GM19238 (cell line): Measurements from ENCODE around the gene SRSF11.
"Not testable (repeated sequence)": the region's sequence is repeated elsewhere in the genome, so short reads cannot be mapped to it uniquely, and the experiment has no call there.

ENCODE experiments used
- DNase-seq: peaks from one replicate; pipeline ENCODE4 v3.0.0; 2011; ENCODE audit warnings: low spot score; ENCODE audit not compliant: insufficient read length

The SRSF11 gene, protein sequence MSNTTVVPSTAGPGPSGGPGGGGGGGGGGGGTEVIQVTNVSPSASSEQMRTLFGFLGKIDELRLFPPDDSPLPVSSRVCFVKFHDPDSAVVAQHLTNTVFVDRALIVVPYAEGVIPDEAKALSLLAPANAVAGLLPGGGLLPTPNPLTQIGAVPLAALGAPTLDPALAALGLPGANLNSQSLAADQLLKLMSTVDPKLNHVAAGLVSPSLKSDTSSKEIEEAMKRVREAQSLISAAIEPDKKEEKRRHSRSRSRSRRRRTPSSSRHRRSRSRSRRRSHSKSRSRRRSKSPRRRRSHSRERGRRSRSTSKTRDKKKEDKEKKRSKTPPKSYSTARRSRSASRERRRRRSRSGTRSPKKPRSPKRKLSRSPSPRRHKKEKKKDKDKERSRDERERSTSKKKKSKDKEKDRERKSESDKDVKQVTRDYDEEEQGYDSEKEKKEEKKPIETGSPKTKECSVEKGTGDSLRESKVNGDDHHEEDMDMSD

DNA sequence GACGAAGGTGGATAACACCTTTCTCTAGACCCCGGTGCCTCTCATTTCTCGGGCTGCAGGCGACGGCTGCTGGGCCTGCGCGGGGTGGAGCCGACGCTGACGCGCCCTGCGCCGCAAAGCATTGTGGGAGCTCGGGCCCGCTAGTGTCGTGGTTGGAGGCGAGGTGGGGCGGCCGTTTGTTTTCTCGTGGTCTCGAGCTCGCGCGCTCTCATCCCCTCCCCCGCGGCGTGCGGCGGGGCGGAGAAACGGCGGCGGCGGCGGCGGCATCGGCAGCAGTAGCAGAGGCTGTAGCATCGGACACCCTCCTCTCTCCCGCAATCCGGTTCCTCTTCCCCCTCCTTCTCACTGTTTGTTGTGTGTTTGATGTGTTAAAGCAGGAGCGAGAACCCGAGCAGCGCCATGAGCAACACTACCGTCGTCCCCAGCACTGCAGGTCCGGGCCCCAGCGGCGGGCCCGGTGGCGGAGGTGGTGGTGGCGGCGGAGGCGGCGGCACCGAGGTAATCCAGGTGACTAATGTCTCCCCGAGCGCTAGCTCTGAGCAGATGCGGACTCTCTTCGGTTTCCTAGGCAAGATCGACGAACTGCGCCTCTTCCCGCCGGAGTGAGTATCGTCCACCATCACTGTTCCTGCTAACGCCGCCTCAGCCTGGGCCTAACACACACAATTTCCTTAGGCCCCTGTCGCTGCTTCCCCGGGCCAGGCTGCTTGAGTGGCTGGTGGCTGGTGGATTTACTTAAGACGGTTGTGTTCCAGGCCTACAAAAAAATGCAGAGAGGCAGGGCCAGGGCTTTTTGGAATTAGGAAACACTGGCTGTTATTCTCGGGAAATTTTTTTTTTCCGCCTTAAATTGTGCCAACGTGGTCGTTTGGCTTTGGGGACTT is at the start of gene SRSF11:
SRSF11 (plus strand) TSS at position 143 of the 884 bp plus-strand sequence; CDS start at position 400, 257 bp downstream.
- DNase-seq: peak; percentile 82

DNA sequence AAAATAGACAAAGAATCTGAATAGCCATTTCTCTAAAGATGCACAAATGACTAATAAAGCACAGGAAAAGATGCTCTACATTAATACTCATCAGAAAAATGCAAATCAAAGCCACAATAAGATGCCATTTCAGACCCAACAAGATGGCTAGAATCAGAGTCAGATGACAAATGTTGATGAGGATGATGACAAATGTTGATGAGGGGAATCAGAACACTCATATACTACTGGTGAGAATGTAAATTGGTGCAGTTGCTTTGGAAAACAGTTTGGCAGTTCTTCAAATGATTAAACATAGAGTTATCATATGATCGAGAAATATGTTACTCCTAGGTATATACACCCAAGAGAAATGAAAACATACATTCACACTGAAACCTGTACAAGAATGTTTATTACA is 49.7 kb upstream of the SRSF11 start:
- DNase-seq: no peak

DNA sequence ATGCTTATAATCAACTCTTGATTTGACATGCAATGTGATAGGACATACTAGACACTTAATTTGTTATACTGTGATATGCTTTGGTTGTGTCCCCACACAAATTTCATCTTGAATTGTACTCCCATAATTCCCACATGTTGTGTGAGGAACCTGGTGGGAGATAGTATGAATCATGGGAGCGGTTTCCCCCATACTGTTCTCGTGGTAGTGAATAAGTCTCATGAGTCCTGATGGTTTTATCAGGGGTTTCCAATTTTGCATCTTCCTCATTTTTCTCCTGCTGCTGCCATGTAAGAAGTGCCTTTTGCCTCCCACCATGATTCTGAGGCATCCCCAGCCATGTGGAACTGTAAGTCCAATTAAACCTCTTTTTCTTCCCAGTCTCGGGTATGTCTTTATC is 36.0 kb upstream of the SRSF11 start:
- DNase-seq: not testable (repeated sequence)

DNA sequence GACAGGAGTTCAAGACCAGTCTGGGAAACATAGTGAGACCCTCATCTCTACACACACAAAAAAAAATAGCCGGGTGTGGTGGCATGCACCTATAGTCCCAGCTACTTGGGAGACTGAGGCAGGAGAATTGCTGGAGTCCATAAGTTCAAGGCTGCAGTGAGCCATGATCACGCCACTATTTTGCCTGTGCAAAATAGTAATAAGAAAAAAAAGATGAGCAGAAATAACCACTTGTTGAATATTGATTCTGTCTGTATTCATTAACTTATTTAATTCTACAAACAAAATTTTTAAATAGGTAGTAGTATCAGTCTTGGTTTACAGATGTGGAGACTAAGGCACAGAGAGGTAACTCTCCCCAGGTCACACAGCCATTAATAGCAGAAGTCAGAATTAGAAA is 32.7 kb upstream of the SRSF11 start:
- no peak for DNase-seq

DNA sequence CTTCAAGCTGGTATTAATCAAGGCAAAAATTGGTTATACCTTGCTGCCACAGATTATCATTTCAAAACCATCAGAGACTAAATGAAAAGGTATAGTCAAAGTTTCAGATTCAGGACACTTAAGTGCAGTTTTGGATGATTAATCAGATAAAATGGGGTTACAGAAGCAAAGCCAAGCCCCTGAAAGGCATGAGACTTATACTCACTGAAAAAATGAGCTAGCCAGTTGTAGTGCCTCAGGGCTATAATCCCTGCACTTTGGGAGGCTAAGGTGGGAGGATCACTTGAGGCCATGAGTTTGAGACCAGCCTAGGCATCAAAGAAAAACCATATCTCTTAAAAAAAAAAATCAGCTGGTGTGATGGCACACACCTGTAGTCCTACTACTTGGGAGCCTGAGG is 31.0 kb upstream of the SRSF11 start:
- no peak for DNase-seq

DNA sequence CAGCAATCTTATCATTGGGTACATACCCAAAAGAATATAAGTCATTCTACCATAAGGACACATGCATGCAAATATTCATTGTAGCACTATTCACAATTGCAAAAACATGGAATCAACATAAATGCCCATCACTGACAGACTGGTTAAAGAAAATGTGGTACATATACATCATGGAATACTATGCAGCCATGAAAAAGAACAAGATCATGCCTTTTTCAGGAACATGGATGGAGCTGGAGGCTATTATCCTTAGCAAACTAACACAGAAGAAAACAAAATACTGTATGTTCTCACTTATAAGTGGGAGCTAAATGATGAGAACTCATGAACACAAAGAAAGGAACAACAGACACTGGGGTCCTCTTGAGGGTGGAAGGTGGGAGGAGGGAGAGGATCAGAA is 28.7 kb upstream of the SRSF11 start:
- not testable (repeated sequence) for DNase-seq

DNA sequence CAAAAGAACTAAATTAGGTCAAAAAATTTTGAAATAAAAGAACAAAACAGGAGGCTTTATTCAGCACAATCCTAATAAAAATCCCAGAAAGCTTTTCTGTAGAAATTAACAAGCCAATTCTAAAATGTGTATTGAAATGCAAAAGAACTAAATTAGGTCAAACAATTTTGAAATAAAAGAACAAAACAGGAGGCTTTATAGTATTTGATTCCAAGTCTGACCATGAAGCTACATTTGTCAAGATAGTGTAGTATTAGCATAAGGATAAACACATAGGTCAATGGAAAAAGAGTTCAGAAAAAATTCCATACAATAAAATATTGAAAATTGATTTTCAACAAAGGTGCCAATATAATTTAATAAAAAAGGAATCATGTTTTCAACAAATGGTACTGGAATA is 26.6 kb upstream of the SRSF11 start:
- DNase-seq: no peak

DNA sequence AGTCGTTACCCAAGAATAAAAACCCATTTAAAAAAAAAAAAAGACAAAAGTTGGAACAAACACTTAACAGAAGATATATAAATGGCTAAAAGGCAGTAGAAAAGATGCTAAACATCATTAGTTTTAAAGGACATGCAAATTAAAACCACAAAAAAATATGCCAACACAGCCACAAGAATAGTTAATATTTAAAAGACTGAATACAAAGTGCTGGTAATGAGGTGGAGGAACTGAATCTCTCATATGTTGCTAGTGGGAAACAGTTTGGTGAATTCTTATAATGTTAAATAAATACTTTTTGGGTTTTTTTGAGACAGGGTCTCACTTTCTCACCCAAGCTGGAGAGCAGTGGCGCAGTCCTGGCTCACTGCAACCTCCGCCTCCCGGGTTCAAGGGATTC is 25.8 kb upstream of the SRSF11 start:
- DNase-seq: peak; percentile 2

DNA sequence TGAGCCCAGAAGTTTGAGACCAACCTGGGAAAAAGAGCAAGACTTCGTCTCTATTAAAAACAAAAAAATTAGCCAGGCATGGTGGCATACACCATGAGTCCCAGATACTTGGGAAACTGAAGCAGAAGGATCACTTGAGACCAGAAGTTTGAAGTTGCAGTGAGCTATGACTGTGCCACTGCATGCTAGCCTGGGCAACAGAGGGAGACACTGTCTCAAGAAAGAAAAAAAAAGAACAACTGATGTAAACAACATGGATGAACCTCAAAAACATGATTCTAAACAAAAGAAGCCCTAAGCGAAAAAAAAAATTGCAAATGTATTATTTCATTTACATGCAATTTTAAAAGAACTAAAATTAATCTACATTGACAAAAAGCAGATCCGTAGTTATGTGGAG is 24.8 kb upstream of the SRSF11 start:
- DNase-seq: no peak

DNA sequence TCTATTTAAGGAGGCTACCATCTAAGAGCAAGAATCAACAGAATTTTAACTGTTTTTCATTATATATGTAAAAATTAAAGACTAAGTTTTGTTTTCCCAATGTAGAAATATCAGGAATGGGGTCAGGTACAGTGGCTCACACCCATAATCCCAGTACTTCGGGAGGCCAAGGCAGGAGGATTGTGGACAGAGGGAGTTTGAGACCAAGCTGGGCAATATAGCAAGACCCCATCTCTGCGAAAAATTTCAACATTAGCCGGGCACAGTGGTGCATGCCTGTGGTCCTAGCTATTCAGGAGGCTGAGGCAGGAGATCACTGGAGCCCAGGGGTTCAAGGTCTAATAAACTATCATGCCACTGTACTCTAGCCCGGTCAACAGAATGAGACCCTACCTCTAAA is 21.1 kb upstream of the SRSF11 start:
- no peak for DNase-seq

DNA sequence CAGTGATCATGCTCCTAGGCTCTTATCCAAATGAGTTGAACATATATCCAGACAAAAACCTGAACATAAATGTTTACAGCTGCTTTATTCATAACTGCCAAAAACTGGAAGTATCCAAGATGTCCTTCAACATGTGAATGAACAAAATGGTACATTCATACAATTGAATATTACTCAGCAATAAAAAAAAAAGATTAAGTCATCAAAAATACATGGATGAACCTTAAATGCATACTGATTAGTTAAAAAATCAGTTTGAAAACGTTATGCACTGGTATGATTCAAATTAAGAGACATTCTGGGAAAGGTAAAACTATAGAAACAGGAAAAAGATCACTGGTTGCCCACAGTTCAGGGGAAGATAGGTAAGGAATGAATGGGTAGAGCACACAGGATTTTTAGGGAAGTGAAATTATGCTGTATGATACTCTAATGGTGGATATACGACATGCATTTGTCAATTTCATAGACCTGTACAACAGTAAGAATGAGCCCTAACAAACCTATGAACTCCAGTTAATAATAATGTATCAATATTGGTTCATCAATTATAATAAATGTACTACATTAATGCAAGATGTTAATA is 18.9 kb upstream of the SRSF11 start:
- DNase-seq: no peak

DNA sequence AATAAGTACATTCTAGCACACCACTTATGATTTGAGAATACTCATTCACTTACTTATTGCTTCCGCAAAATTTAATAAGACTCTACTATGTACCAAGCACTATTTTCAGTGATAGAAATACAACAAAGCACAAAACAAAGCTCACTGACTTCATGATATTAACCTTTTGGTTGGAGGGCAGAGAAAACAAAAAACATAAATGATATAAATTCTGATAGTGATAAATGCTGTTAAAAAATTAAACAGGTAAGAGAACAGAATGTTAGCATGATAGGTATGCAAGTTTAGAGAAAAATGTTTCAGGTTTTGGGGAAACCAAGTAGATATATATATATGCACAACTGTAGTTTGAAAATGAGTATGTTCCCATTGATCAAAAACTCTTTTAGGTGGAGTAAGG is 17.0 kb upstream of the SRSF11 start:
- no peak for DNase-seq

DNA sequence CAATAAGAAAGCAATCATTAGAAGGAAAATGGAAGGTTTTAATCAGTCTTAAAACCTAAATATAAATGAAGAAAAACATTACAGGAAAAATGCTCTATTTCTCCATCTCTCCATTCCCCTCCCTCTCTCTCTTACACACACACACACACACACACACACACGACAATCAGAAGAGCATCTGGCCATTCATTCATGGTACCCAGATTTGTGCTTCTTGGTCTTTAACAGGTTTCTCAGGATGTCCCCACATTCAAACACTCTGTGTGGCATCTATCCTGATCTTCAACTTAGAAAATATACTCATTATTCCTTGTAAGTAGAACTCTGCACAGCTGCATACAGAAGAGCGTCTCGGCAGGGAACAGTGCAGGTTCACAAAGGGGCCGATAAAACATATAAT is 16.6 kb upstream of the SRSF11 start:
- DNase-seq: no peak

DNA sequence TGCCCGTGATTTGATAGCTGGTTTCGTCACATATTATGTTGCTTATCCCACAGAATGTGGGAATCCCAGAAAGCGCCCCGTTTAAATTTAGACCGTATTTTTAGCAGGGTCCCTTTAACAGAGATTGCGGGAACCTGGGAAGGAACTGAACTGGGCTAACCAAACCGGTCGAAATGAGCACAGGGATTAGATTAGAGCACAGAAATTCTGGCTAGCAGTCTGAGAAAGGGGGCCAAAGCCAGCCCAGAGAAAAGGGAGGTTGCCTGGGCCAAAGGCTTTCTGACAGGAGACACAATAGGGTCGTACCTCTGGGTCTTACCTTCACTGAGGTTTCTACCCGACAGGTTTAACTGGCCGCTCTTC is 16.1 kb upstream of the SRSF11 start:
- DNase-seq: no peak

DNA sequence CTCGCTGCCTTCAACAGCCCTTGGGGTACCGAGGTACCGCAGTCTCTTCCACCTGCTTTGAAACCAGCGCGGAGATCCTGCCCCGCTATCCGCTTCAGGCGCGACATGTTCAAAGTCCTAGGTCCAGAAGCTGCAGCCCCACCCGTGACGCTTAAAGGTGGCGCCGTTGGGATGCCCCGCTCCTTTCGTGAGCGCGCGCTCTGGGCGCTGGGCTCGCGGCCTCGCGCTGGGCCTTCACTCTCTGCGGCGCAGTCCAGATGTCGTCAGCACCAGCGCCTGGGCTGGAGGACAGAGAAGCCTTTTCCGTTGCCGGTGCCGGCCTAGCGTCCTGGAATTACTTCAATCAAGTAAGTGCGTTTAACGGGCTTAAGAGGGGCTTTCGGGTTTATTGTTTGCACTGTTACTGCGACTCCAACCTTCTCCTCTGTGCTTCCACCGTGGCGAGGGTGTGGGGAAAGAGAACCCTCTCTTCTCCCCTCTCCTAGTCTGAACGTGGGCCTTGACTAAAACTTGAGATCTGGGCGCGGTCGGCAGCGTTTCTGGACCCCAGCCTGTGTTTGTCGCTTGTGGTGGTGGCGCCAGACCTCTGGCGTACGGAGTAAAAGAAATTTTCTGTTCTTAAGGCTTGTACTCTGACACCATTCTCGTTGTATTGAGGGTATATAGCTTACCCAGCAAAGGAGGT is 15.6 kb upstream of the SRSF11 start, which contains the start of gene LRRC40:
LRRC40 (minus strand) TSS at position 146 of the 685 bp plus-strand sequence; CDS start at position 107, 39 bp downstream.
- DNase-seq: peak; percentile 74

DNA sequence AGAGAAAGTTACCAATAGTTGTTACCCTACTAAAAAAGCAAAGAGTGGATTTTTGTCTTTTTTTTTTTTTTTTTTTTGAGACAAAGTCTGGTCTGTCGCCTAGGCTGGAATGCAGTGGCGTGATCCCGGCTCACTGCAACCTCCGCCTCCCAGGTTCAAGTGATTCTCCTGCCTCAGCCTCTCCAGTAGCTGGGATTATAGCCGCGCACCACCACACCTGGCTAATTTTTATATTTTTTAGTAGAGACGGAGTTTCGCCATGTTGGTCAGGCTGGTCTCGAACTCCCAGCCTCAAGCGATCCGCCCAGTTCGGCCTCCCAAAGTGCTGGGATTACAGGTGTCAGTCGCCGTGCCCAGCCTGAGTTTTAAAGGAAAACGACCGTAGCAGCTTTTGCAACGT is 14.3 kb upstream of the SRSF11 start:
- DNase-seq: not testable (repeated sequence)

DNA sequence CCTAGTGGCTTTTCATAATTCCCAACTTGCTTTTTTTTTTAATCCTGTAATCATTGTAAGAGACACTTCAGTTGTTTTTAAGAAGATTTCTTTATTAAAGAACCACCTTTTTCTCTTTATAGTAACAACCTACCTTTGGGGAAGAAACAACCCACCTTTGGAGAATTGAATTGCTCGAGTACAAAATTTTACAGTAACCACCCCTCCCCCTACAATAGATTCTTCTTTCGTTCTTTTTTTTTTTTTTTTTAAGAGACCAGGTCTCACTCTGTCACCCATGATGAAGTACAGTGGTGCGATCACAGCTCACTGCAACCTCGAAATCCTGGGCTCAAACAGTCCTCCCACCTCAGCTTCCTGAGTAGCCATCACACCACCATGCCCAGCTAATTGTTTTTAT is 13.7 kb upstream of the SRSF11 start:
- DNase-seq: no peak

DNA sequence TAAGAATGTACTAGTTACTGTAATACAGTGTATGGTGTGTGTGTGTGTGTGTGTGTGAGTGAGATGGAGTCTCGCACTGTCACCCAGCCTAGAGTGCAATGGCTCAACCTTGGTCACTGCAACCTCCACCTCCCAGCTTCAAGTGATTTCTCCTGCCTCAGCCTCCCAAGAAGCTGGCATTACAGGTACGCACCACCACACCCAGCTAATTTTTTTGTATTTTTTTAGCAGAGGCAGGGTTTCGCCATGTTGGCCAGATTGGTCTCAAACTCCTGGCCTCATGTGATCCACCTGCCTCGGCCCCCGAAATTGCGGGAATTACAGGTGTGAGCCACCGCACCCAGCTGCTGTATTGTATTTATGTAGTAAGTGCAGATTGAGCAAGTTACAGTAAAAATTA is 12.9 kb upstream of the SRSF11 start:
- no peak for DNase-seq

DNA sequence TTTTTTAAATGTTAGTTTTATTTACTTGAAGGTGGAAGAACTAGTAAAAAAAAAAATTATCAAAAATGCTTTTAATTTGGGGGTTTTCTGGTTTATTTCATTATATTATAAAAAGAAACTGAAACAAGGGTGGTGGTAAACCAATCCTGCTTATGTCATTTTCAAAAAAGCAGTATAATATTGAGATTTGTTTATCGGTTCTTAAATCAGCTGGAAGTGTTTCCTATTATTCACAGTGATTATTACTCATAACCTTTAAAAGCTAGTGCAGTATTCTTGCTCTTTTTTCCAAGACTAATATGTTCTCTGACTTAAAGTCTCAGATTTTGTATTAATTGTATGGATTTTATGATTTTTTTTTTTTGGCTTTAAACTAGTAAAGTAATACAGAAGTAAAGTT is 10.4 kb upstream of the SRSF11 start:
- no peak for DNase-seq

DNA sequence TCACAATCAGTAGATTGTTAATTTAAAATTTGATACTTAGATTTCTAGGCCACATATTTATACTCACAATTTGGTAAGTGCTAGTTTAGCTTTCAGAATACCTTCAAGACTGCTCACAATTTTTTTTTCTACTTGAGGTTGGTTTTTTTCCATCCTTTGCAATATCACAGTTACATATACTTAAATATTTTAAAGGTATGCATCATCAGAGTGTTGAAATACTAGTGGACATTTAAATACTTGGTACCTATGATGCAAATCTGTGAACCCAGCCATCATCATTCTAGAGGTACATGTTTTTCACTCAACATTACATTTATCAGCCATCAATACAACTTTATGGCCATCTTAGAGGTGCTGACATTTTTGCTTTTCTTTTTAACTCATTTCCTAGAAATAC is 9.6 kb upstream of the SRSF11 start:
- DNase-seq: no peak

DNA sequence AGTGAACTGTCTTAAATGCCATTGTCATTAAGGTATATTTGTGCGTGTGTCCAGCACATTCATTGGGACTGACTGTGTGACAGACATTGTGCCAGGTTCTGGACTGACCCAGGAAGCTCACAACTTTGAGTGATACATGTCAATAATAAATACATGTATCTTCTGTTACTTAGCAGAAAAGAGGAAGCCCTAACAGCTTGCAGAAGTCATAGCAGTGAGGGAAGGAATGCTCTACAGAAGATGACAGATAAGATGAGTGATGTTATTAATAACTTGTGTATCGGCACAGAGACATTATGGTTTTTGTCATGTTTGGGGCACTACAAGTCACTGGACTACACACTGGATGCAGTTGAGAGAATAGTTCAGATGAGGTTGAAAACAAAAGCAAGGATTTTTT is 1.2 kb upstream of the SRSF11 start:
- no peak for DNase-seq
